GM12878 (cell line): ENCODE measurements around the gene TTLL8. TPM values are rescaled to one million over a fixed set of nuclear protein-coding genes. Genes with fewer than 3 reads are reported as not detected.

Experiments
- ATAC-seq: fragments of 200-7000 bp; cut with Tn5 transposase; 3 replicates; pipeline ENCODE4 v1.9.1; 2020; ENCODE audit warnings: mild to moderate bottlenecking, moderate library complexity
- BruUV-seq: library from RNA; stranded (reverse); fragments of 400-500 nt; replicated peaks from 2 replicates; lab custom pipeline; 2021; lab: Mats Ljungman, UMichigan
- CTCF ChIA-PET: fragments of 300-600 bp; sonication (Branson Sonifier 250); formaldehyde crosslinking; extraction: SDS; loops from one replicate; lab custom pipeline; 2021; ENCODE audit warnings: inconsistent platforms; lab: Yijun Ruan, JAX
- POLR2A ChIA-PET: fragments of 350-600 bp; formaldehyde crosslinking; extraction: SDS; loops from one replicate; lab custom pipeline; 2021; ENCODE audit warnings: inconsistent platforms; lab: Charles Lee
- RAD21 ChIA-PET: fragments of 300-600 bp; sonication (Branson Sonifier 250); formaldehyde crosslinking; loops from one replicate; lab custom pipeline; 2023; ENCODE audit warnings: antibody characterized with exemption; ENCODE audit not compliant: unreplicated experiment; lab: Charles Lee
- SMC1A ChIA-PET: fragments of 300-600 bp; sonication (Branson Sonifier 250); formaldehyde crosslinking; loops from one replicate; lab custom pipeline; 2023; ENCODE audit not compliant: unreplicated experiment, uncharacterized antibody; lab: Charles Lee
- DNase-seq: peaks from one replicate; pipeline ENCODE4 v3.0.0-alpha.2; 2011; ENCODE audit warnings: low read depth, low spot score
- FAIRE-seq: peaks from 3 replicates; lab custom pipeline; 2011; peaks lifted over from hg19 to GRCh38; lab: Jason Lieb, UNC
- H2AFZ ChIP-seq: 2 replicates; pipeline ENCODE4 v1.6.0; 2011; ENCODE audit warnings: low read depth, low read length, control low read depth; ENCODE audit not compliant: control insufficient read depth
- H3K27ac ChIP-seq: 2 replicates; pipeline ENCODE4 v1.5.1; 2011; ENCODE audit warnings: control low read depth; ENCODE audit not compliant: control insufficient read depth, insufficient read depth
- H3K27me3 ChIP-seq, 2 experiments: replicated peaks in 1 of 2; 2 replicates each; pipeline versions ENCODE4 v1.6.0 to v1.6.1; 2011; ENCODE audit warnings: low read length in 1 of 2; ENCODE audit not compliant: control insufficient read depth in 2 of 2, insufficient read depth in 2 of 2
- H3K36me3 ChIP-seq, 2 experiments: 2 replicates each; pipeline ENCODE4 v1.5.1; 2011; ENCODE audit warnings: low read length in 1 of 2; ENCODE audit not compliant: control insufficient read depth in 2 of 2, insufficient read depth in 2 of 2
- H3K4me1 ChIP-seq: 2 replicates; pipeline ENCODE4 v1.6.1; 2011; ENCODE audit warnings: mild to moderate bottlenecking, low read length, moderate library complexity, mixed read lengths; ENCODE audit not compliant: control insufficient read depth, insufficient read depth
- H3K4me2 ChIP-seq: 2 replicates; pipeline ENCODE4 v1.6.0; 2011; ENCODE audit warnings: control low read depth; ENCODE audit not compliant: control insufficient read depth, insufficient read depth
- H3K4me3 ChIP-seq: fragments of 200-600 bp; sonication (generic); 2 replicates; pipeline ENCODE4 v1.5.1; 2016
- H3K79me2 ChIP-seq: 2 replicates; pipeline ENCODE4 v1.6.0; 2011; ENCODE audit warnings: low read length; ENCODE audit not compliant: control insufficient read depth, insufficient read depth
- H3K9ac ChIP-seq: 2 replicates; pipeline ENCODE4 v1.8.0; 2011; ENCODE audit warnings: low read length, control low read depth, mixed read lengths; ENCODE audit not compliant: control insufficient read depth, insufficient read depth
- H3K9me3 ChIP-seq: replicated peaks from 3 replicates; pipeline ENCODE4 v1.5.1; 2011; ENCODE audit warnings: mild to moderate bottlenecking, low read length; ENCODE audit not compliant: control insufficient read depth, insufficient read depth
- H4K20me1 ChIP-seq: 2 replicates; pipeline ENCODE4 v1.6.0; 2011; ENCODE audit not compliant: control insufficient read depth, insufficient read depth
- CREB1 ChIP-seq: IDR thresholded peaks from 2 replicates; pipeline ENCODE4 v1.6.1; 2012; ENCODE audit warnings: low read depth, mild to moderate bottlenecking, inconsistent platforms
- ESRRA ChIP-seq: IDR thresholded peaks from 2 replicates; pipeline ENCODE4 v1.6.1; 2012; ENCODE audit warnings: mild to moderate bottlenecking, low read length, improper control_type of control experiment
- HDGF ChIP-seq: fragments of 450-650 bp; IDR thresholded peaks from 2 replicates; pipeline ENCODE4 v1.6.1; 2016; ENCODE audit warnings: antibody characterized with exemption
- HSF1 ChIP-seq: fragments of 150-350 bp; IDR thresholded peaks from 2 replicates; pipeline ENCODE4 v1.6.1; 2014; ENCODE audit warnings: mild to moderate bottlenecking, low read depth, low read length
- IKZF1 ChIP-seq: fragments of 450-650 bp; conservative IDR thresholded peaks from 2 replicates; pipeline ENCODE4 v1.6.1; 2017; ENCODE audit warnings: antibody characterized with exemption, mild to moderate bottlenecking
- MYB ChIP-seq: fragments of 150-350 bp; IDR thresholded peaks from 2 replicates; pipeline ENCODE4 v1.6.1; 2014; ENCODE audit warnings: mild to moderate bottlenecking, low read depth, low read length, borderline replicate concordance
- NFYB ChIP-seq: IDR thresholded peaks from 2 replicates; pipeline ENCODE4 v1.6.1; 2011; ENCODE audit warnings: low read depth, mild to moderate bottlenecking, low read length, improper control_type of control experiment, moderate library complexity; ENCODE audit not compliant: insufficient read depth
- SMAD5 ChIP-seq: IDR thresholded peaks from 2 replicates; pipeline ENCODE4 v1.6.1; 2016; ENCODE audit warnings: antibody characterized with exemption, low read depth
- SP1 ChIP-seq: IDR thresholded peaks from one replicate; pipeline ENCODE4 v1.6.1; 2011; ENCODE audit warnings: low read depth, low read length
- TAF1 ChIP-seq: IDR thresholded peaks from 2 replicates; pipeline ENCODE4 v1.6.1; 2011; ENCODE audit warnings: mild to moderate bottlenecking, low read depth, low read length, borderline replicate concordance
- WGBS: methylation state at CpG from one replicate; pipeline ENCODE4 v1.1.6; 2016; ENCODE audit warnings: low lambda C conversion rate; ENCODE audit not compliant: insufficient replicate concordance, insufficient coverage; ENCODE audit errors: missing lambda C conversion rate; 5-methylcytosine and 5-hydroxymethylcytosine counted together
- in situ Hi-C: fragments of 300-500 bp; cut with MboI; formaldehyde crosslinking; loops from 9 replicates; pipeline ENCODE4 v1.14.3; 2018; ENCODE audit warnings: mixed read lengths
- intact Hi-C: fragments of 100-400 bp; cut with micrococcal nuclease; formaldehyde crosslinking; loops from one replicate; pipeline ENCODE4 v1.14.2; 2022; ENCODE audit not compliant: unreplicated experiment
- polyA plus RNA-seq, 11 experiments: library from polyadenylated mRNA; depleted of rRNA in 4 of 11; unstranded in 6 of 11; stranded (reverse) in 5 of 11; fragments of >200 nt; fragmentation: Nextera tagmentation in 4 of 11; fragmentation: Illumina TruSeq in 1 of 11; extraction: Ambion mirVana in 4 of 11; extraction: Trizol in 1 of 11; gene quantifications; 1 replicate in 1 of 11; 2 replicates in 10 of 11; pipeline versions ENCODE4 v1.2.1 to v1.2.3, GENCODE V29; 2011 to 2016; ENCODE audit warnings: inconsistent platforms in 2 of 11, missing spikeins in 2 of 11, low read depth in 1 of 11
- total RNA-seq, 4 experiments: library from RNA; depleted of rRNA in 3 of 4; stranded (reverse); fragments of >200 nt in 3 of 4; fragmentation: Illumina TruSeq in 1 of 4; extraction: Trizol in 1 of 4; gene quantifications; 2 replicates each; pipeline versions ENCODE4 v1.2.1 to v1.2.3, GENCODE V29; 2013 to 2021
- TF ChIP-seq, protein P1 (sequence below), 3 experiments: IDR thresholded peaks in 2 of 3; conservative IDR thresholded peaks in 1 of 3; 2 replicates each; pipeline ENCODE4 v1.5.1; 2011; ENCODE audit warnings: low read depth in 3 of 3, low read length in 3 of 3, mild to moderate bottlenecking in 3 of 3, control low read depth in 2 of 3, moderate library complexity in 2 of 3, inconsistent platforms in 1 of 3, mixed read lengths in 1 of 3; ENCODE audit not compliant: control insufficient read depth in 2 of 3, insufficient read depth in 1 of 3; ENCODE audit errors: extremely low read depth in 1 of 3
- TF ChIP-seq, protein P2 (sequence below): fragments of 450-650 bp; IDR thresholded peaks from 2 replicates; pipeline ENCODE4 v1.6.1; 2017; ENCODE audit warnings: borderline replicate concordance

TTLL8 gene
- total and polyA plus RNA-seq, 10 of the 15 experiments (the other 5 are each of a cell fraction or from before 2014, with no cell fraction given): not detected

- SMC1A ChIA-PET: interaction anchor here (1.3 kb wide), 1 partner anchor 28 kb away, joined by 3 read pairs; no protein-coding TSS in a partner anchor
These were observed 55.3 kb downstream of the TTLL8 start for GRCh38 chr22:50002791-50003190.

DNA sequence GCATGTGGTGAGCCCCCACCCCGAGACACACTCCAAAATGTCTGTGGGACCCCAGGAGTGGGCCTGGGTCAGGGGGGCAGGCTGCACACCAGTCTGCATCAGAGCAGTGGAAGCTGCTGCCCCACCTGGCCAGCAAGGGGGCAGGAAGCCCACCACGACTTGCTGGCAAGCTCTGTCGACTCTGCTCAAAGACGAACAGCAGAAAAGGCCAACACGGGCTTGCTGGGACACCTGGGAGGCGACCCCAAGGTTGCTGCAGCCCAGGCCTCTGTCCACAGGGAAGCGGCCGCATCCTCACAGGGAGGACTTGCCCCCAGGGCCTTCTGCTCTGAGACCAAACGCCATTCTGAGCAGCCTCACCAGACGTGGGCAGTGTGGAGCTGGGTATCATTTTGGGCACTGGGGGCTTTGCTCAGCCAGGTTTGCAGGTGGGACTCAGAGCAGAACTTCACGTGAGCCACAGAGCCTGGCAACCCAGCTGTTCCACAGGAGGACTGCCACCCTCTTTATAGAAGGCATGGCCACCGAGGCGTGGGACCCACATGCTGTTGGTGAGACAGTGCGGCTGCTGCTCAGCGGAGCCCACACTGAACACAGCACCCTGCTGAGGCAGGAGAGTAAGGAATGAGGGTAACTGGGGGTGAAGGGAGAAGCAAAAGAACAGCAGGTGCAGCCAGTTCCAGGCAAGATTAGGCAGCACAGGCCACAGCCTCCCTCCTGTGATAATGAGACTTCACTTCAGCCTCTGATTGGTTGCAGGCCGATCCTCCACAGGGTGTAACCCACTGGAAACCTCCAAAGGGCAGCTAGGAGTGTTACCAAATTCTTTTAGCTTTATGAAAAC is 56.5 kb downstream of the TTLL8 start:
- no peaks in the 10 kb centered on the region for H3K79me2 ChIP-seq
- H3K4me2 ChIP-seq: no peak overlapping the region
- H3K27me3 ChIP-seq: no peaks in the 10 kb centered on the region
- H3K9me3 ChIP-seq: no peaks in the 10 kb centered on the region
- H3K4me1 ChIP-seq: no peaks in the 10 kb centered on the region
- WGBS: 22% methylated on average over 16 of the region's 16 CpGs
- ATAC-seq (peak; percentile 27), FAIRE-seq (no peak), DNase-seq (no peak)
- RAD21 ChIA-PET: interaction anchor here (1.0 kb wide), 1 partner anchor 29 kb away, joined by 3 read pairs; no protein-coding TSS in a partner anchor
- intact Hi-C loops (no loop called here), in situ Hi-C loops (no loop called here)
- CTCF ChIA-PET: interaction anchor here (1.1 to 2.3 kb wide), 4 partner anchors 11 to 71 kb away, joined by 3 to 9 read pairs (median 4); no protein-coding TSS in a partner anchor
- TF ChIP-seq SMAD5 (no peak), NFYB (0 out of 2 replicates have a peak, but pooled peaks have one; percentile 20), MYB (no peak), HDGF (no peak), ESRRA (no peak), CREB1 (no peak), HSF1 (no peak)
- TF ChIP-seq, protein P1, sequence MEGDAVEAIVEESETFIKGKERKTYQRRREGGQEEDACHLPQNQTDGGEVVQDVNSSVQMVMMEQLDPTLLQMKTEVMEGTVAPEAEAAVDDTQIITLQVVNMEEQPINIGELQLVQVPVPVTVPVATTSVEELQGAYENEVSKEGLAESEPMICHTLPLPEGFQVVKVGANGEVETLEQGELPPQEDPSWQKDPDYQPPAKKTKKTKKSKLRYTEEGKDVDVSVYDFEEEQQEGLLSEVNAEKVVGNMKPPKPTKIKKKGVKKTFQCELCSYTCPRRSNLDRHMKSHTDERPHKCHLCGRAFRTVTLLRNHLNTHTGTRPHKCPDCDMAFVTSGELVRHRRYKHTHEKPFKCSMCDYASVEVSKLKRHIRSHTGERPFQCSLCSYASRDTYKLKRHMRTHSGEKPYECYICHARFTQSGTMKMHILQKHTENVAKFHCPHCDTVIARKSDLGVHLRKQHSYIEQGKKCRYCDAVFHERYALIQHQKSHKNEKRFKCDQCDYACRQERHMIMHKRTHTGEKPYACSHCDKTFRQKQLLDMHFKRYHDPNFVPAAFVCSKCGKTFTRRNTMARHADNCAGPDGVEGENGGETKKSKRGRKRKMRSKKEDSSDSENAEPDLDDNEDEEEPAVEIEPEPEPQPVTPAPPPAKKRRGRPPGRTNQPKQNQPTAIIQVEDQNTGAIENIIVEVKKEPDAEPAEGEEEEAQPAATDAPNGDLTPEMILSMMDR (IDR thresholded peaks at IDR 0.05 in 2 of 3, conservative IDR thresholded peaks at IDR 0.05 in 1 of 3; ENCODE audit: control insufficient read depth in 2 of 3, extremely low read depth in 1 of 3, insufficient read depth in 1 of 3, low read depth in 3 of 3, low read length in 3 of 3): 0 out of 6 replicates have a peak, but pooled peaks of 1 of the 3 experiments have one; percentile 7
- TF ChIP-seq, protein P2, sequence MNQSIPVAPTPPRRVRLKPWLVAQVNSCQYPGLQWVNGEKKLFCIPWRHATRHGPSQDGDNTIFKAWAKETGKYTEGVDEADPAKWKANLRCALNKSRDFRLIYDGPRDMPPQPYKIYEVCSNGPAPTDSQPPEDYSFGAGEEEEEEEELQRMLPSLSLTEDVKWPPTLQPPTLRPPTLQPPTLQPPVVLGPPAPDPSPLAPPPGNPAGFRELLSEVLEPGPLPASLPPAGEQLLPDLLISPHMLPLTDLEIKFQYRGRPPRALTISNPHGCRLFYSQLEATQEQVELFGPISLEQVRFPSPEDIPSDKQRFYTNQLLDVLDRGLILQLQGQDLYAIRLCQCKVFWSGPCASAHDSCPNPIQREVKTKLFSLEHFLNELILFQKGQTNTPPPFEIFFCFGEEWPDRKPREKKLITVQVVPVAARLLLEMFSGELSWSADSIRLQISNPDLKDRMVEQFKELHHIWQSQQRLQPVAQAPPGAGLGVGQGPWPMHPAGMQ: no peak
- H4K20me1 ChIP-seq: no peaks in the 10 kb centered on the region
- no peaks in the 10 kb centered on the region for H3K36me3 ChIP-seq
- BruUV-seq: no TSS peak
- H3K27ac ChIP-seq: no peak overlapping the region
- H2AFZ ChIP-seq: no peak overlapping the region
- no peak overlapping the region for H3K9ac ChIP-seq
- SMC1A ChIA-PET: no interaction called here
- no peak overlapping the region for H3K4me3 ChIP-seq
- POLR2A ChIA-PET: no interaction called here

More at GRCh38 chr22:50002791-50003190, 55.3 kb downstream of the TTLL8 start:
- Histone ChIP-seq H3K9ac (no peak overlapping the region), H3K4me2 (no peak overlapping the region), H3K27me3 (no peaks in the 10 kb centered on the region), H2AFZ (no peak overlapping the region), H3K4me3 (no peak overlapping the region), H3K27ac (no peak overlapping the region), H4K20me1 (no peaks in the 10 kb centered on the region), H3K79me2 (no peaks in the 10 kb centered on the region), H3K36me3 (no peaks in the 10 kb centered on the region), H3K9me3 (no peaks in the 10 kb centered on the region), H3K4me1 (no peaks in the 10 kb centered on the region)
- POLR2A ChIA-PET: no interaction called here
- WGBS: 55% methylated on average over 7 of the region's 7 CpGs
- intact Hi-C loops: no loop called here
- RAD21 ChIA-PET: interaction anchor here (0.6 to 0.7 kb wide), 2 partner anchors 24 to 66 kb away, joined by 3 to 4 read pairs; no protein-coding TSS in a partner anchor
- CTCF ChIA-PET: interaction anchor here (1.1 to 2.3 kb wide), 3 partner anchors 12 to 72 kb away, joined by 3 to 9 read pairs (median 6); no protein-coding TSS in a partner anchor
- BruUV-seq: no TSS peak
- ATAC-seq (no peak), DNase-seq (no peak), FAIRE-seq (no peak)
- TF ChIP-seq SP1 (no peak), IKZF1 (no peak), TAF1 (no peak)
- in situ Hi-C loops: no loop called here
